SU-DHL-6 (cell line): ENCODE data around the gene KCNAB3.

Experiments used
- H2AFZ ChIP-seq: fragments of 200-600 bp; sonication (generic); 2 replicates; pipeline ENCODE4 v1.6.1; 2014; ENCODE audit warnings: low read depth, mild to moderate bottlenecking, moderate library complexity, mixed read lengths, antibody characterized with exemption, low read length; ENCODE audit not compliant: severe bottlenecking
- H3F3A ChIP-seq: fragments of 200-600 bp; shearing (Covaris generic); 2 replicates; pipeline ENCODE4 v1.6.0; 2016; ENCODE audit warnings: antibody characterized with exemption, mild to moderate bottlenecking; ENCODE audit not compliant: insufficient read depth
- H3K27ac ChIP-seq: fragments of 200-600 bp; sonication (generic); 2 replicates; pipeline ENCODE4 v1.5.1; 2016; ENCODE audit warnings: low read depth, mild to moderate bottlenecking, low read length, moderate library complexity, mixed read lengths
- H3K27me3 ChIP-seq: fragments of 200-600 bp; sonication (generic), shearing (Covaris generic); 2 replicates; pipeline ENCODE4 v1.6.0; 2014; ENCODE audit warnings: mild to moderate bottlenecking, low read length
- H3K36me3 ChIP-seq: fragments of 200-600 bp; sonication (generic); 2 replicates; pipeline ENCODE4 v1.6.1; 2014; ENCODE audit warnings: mild to moderate bottlenecking, low read length, mixed read lengths
- H3K4me2 ChIP-seq: fragments of 300-600, 200-600 bp; shearing (Covaris generic), sonication (generic); 2 replicates; pipeline ENCODE4 v1.6.0; 2014; ENCODE audit warnings: low read length, low read depth, mild to moderate bottlenecking; ENCODE audit not compliant: poor library complexity, severe bottlenecking
- H3K4me3 ChIP-seq: fragments of 200-600 bp; sonication (generic); 2 replicates; pipeline ENCODE4 v1.5.1; 2014; ENCODE audit warnings: antibody characterized with exemption, low read length, mild to moderate bottlenecking, mixed read lengths; ENCODE audit not compliant: insufficient read depth, poor library complexity, severe bottlenecking
- H3K79me2 ChIP-seq: fragments of 200-600 bp; sonication (generic); 2 replicates; pipeline ENCODE4 v1.6.1; 2014; ENCODE audit warnings: mild to moderate bottlenecking, low read length, moderate library complexity; ENCODE audit not compliant: insufficient read depth
- H3K9ac ChIP-seq: fragments of 200-600 bp; sonication (generic); 2 replicates; pipeline ENCODE4 v1.7.0; 2014; ENCODE audit warnings: mild to moderate bottlenecking, low read length
- H3K9me2 ChIP-seq: fragments of 200-600 bp; sonication (generic); replicated peaks from 2 replicates; pipeline ENCODE4 v1.6.1; 2014; ENCODE audit warnings: low read length; ENCODE audit not compliant: insufficient read depth
- H3K9me3 ChIP-seq: fragments of 200-600 bp; sonication (generic); 2 replicates; pipeline ENCODE4 v1.6.1; 2014; ENCODE audit warnings: low read length, mixed read lengths; ENCODE audit not compliant: insufficient read depth
- H4K20me1 ChIP-seq: fragments of 200-600 bp; sonication (generic); 2 replicates; pipeline ENCODE4 v1.6.1; 2014; ENCODE audit warnings: low read depth, mild to moderate bottlenecking, antibody characterized with exemption, low read length, moderate library complexity, mixed read lengths
- CTCF ChIP-seq: fragments of 200-600 bp; sonication (generic); IDR thresholded peaks from one replicate; pipeline ENCODE4 v1.5.1; 2017; ENCODE audit warnings: antibody characterized with exemption, mild to moderate bottlenecking, low read length, moderate library complexity; ENCODE audit not compliant: insufficient read depth, poor library complexity, severe bottlenecking
- EZH2phosphoT487 ChIP-seq: fragments of 200-600 bp; sonication (generic), shearing (Covaris generic); conservative IDR thresholded peaks from 2 replicates; pipeline ENCODE4 v1.6.1; 2018; ENCODE audit warnings: mild to moderate bottlenecking, antibody characterized with exemption, low read length, moderate library complexity, mixed read lengths

KCNAB3 gene

GRCh38 chr17:7897090-7897489 lies 32.6 kb downstream of the KCNAB3 start:
- Histone ChIP-seq H2AFZ (no peak overlapping the region), H3K79me2 (no peaks in the 10 kb centered on the region), H3K9me3 (no peaks in the 10 kb centered on the region), H3K27ac (no peak overlapping the region), H3K4me2 (no peak overlapping the region), H3K27me3 (no peaks in the 10 kb centered on the region), H3K9me2 (no peaks in the 10 kb centered on the region), H3K4me3 (no peak overlapping the region), H4K20me1 (no peaks in the 10 kb centered on the region), H3K9ac (no peak overlapping the region), H3F3A (no peaks in the 10 kb centered on the region), H3K36me3 (peaks cover 16% of the 10 kb centered on the region; the same call in 1 of the 2 replicates)
- no peak for TF ChIP-seq EZH2phosphoT487
- no peak for TF ChIP-seq CTCF

- Histone ChIP-seq H2AFZ (no peak overlapping the region), H3K9me3 (no peaks in the 10 kb centered on the region), H3K4me2 (no peak overlapping the region), H3K36me3 (peaks cover 16% of the 10 kb centered on the region; the same call in 1 of the 2 replicates), H3F3A (no peaks in the 10 kb centered on the region), H3K9me2 (no peaks in the 10 kb centered on the region), H3K27ac (no peak overlapping the region), H3K79me2 (no peaks in the 10 kb centered on the region), H4K20me1 (no peaks in the 10 kb centered on the region), H3K4me3 (no peak overlapping the region), H3K9ac (no peak overlapping the region), H3K27me3 (no peaks in the 10 kb centered on the region)
- TF ChIP-seq CTCF: no peak
- no peak for TF ChIP-seq EZH2phosphoT487
Observed at GRCh38 chr17:7894866-7895265, 34.8 kb downstream of the KCNAB3 start.

GRCh38 chr17:7894226-7894625 lies 35.4 kb downstream of the KCNAB3 start:
- Histone ChIP-seq H3K4me2 (no peak overlapping the region), H3F3A (no peaks in the 10 kb centered on the region), H3K9me2 (no peaks in the 10 kb centered on the region), H2AFZ (no peak overlapping the region), H4K20me1 (no peaks in the 10 kb centered on the region), H3K79me2 (peaks cover 3% of the 10 kb centered on the region; the same call in 1 of the 2 replicates), H3K36me3 (peaks cover 16% of the 10 kb centered on the region; the same call in 1 of the 2 replicates), H3K9me3 (no peaks in the 10 kb centered on the region), H3K27me3 (no peaks in the 10 kb centered on the region), H3K27ac (no peak overlapping the region), H3K9ac (no peak overlapping the region), H3K4me3 (no peak overlapping the region)
- no peak for TF ChIP-seq CTCF
- no peak for TF ChIP-seq EZH2phosphoT487
